GM19328 (cell line): ENCODE measurements around the gene ABHD14A.

Source experiments
- ATAC-seq: cut with Tn5 transposase; IDR thresholded peaks from one replicate; pipeline ENCODE4 v1.9.1; 2021; ENCODE audit warnings: mild to moderate bottlenecking, moderate library complexity; ENCODE audit not compliant: unreplicated experiment

ABHD14A gene

DNA sequence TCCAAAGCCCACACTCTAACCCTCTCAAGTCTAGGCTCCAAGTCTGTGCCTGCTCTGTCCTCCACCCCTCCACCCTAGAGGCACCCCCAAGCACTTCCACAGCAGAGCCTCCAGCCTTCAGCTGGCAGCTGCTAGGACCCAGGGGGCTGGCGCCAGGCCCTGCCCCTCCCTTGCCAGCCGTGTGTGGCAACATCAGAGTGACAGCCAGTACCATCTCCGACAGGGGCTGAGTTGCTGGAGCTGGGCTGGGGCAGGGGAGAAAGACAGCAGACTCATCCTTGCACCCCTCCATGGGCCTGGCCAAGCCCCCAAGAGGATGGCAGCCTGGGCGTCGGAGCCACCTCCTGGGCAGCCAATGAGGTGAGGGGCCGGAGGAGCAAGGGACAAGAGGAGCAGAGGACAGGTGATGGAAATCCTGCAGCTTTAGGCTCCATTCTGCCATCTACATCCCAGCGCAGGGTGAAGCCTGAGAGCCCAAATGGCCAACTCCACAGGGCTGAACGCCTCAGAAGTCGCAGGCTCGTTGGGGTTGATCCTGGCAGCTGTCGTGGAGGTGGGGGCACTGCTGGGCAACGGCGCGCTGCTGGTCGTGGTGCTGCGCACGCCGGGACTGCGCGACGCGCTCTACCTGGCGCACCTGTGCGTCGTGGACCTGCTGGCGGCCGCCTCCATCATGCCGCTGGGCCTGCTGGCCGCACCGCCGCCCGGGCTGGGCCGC, 19.5 kb upstream of the ABHD14A start, which contains the start of gene GPR62:
GPR62 (plus strand) TSS at position 207 of the 718 bp plus-strand sequence; CDS start at position 479, 272 bp downstream.
- no peak for ATAC-seq

DNA sequence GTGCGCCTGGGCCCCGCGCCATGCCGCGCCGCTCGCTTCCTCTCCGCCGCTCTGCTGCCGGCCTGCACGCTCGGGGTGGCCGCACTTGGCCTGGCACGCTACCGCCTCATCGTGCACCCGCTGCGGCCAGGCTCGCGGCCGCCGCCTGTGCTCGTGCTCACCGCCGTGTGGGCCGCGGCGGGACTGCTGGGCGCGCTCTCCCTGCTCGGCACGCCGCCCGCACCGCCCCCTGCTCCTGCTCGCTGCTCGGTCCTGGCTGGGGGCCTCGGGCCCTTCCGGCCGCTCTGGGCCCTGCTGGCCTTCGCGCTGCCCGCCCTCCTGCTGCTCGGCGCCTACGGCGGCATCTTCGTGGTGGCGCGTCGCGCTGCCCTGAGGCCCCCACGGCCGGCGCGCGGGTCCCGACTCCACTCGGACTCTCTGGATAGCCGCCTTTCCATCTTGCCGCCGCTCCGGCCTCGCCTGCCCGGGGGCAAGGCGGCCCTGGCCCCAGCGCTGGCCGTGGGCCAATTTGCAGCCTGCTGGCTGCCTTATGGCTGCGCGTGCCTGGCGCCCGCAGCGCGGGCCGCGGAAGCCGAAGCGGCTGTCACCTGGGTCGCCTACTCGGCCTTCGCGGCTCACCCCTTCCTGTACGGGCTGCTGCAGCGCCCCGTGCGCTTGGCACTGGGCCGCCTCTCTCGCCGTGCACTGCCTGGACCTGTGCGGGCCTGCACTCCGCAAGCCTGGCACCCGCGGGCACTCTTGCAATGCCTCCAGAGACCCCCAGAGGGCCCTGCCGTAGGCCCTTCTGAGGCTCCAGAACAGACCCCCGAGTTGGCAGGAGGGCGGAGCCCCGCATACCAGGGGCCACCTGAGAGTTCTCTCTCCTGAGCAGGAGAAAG, 18.7 kb upstream of the ABHD14A start:
- ATAC-seq = no peak

DNA sequence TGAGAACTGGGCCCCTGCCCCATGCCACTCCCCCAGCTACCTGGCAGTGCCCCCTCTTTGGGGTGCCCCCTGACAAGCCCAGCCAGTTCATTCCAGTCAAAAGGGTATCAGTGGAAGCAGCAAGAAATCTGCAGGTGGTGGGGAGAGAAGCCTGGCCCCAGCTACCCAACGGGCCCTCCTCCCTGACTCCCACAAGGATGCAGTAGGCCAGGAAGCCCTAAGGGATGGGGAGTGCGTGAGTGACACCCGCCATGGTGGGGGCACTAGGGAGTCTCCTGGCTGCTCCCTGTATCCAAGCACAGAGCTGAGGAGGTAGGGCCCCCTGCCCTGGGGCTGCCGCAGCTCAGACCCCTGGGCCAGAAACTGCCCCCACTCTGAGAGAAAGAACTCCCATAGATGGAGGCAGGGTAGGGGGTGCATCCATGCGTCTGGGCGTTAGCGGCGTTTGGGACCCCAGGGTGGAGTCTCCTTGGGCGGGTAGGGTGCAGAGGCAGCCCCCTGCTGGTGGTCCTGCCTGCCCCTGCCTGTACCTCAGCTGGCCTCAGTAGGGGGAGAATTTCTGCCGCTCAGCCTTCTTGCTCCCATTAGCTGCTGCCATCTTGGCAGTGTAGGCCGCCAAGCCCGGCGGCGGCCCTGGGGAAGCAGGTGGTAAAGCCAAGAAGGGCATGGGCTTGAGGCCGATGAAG, 17.2 kb upstream of the ABHD14A start:
- ATAC-seq = no peak

DNA sequence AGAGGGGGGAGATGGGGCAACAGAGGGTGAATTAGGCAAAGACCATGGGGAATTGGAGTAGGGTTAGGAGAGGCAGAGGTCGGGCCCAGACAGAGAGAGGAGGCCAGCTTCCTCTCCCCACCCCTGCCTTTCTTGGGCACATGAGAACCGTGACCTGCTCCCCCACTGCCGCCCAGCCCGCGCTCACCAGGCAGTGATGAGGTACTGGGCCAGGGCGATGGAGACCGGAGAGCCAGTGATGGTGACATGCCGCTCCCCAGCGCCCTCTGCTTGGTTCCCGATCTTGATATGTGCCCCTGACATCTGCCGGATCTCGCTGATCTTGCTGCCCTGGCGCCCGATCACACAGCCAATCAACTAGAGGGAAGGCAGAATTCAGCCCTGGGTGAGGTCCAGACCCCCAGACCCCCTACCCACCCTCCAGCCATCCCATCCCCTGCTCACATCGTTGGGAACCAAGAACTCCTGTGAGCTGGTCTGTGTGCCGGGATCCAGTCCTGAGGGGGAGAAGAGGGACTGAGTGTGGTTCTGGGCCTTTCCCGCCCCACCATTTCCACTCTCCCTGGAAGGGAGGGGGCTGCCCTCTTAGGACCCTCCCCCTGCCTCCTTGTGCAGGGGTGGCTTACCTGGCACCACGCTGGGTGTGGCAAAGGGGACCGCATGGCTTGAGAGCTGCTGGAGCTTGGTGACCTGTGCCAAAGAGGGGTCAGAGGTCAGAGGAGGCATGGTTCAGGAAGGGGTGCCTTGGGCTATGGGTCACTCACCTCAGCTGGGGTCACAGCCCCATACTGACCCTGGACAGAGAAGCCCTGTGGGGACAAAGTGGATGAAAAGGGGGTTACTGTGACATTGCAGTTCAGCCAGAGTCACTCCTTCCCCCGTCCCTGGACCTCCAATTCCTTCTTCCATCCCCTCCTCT, 16.0 kb upstream of the ABHD14A start:
- ATAC-seq = no peak

DNA sequence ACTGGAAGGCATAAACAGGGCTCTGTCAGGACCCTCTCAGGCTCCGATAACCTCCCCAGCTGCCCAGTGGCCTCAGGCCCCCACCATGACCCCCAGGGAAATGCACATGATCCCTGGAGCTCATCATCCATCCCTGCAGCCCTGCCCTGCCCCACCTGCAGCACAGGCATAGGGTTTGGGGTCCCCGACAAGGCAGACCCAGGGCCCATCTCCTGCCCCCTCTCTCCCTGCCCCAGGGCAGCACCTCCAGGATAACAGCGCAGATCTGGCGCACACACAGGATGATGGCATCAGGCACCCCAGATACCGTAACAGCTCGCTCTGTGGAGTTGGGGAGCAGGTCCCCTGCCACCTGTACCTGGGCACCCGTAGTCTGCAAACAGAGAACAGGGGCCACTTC, 15.2 kb upstream of the ABHD14A start:
- no peak for ATAC-seq

DNA sequence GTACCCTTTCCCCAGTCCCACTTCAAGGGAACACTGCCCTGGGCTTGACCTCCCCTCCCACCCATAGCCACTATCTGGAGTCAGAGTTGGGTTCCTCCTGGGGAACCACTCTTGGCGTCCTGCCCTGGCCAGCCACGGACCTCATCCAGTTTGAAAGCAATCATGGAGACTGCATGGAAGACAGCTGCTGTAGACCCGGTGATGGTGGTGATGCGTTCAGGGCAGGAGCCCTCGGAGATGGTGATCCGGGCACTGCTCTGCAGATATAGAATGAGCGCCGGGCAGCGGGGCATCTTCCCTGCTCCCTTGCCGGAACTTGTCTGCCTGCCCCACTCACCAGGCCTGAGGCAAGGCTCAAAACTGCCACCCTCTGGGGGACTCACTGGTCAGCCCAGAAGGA, 14.5 kb upstream of the ABHD14A start:
- no peak for ATAC-seq

DNA sequence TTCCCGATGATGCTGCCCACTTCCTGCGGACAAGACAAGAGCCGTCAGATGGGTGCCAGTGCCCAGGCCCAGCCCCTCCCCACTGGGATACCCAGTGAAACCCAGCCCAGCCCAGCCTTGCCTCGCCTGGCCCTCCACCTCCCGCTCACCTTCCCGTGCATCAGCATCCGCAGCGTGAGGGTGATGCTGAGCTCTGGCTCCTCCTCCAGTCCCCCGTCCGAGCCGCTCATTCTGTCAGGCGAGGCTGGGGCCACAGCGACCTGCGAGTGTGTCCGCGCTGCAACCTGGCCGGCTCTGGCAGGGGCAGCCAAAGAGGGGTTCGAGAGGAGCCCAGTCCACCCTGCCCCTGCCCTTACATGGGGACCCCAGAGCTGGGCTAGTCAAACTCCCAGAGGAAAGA, 13.9 kb upstream of the ABHD14A start:
- no peak for ATAC-seq

DNA sequence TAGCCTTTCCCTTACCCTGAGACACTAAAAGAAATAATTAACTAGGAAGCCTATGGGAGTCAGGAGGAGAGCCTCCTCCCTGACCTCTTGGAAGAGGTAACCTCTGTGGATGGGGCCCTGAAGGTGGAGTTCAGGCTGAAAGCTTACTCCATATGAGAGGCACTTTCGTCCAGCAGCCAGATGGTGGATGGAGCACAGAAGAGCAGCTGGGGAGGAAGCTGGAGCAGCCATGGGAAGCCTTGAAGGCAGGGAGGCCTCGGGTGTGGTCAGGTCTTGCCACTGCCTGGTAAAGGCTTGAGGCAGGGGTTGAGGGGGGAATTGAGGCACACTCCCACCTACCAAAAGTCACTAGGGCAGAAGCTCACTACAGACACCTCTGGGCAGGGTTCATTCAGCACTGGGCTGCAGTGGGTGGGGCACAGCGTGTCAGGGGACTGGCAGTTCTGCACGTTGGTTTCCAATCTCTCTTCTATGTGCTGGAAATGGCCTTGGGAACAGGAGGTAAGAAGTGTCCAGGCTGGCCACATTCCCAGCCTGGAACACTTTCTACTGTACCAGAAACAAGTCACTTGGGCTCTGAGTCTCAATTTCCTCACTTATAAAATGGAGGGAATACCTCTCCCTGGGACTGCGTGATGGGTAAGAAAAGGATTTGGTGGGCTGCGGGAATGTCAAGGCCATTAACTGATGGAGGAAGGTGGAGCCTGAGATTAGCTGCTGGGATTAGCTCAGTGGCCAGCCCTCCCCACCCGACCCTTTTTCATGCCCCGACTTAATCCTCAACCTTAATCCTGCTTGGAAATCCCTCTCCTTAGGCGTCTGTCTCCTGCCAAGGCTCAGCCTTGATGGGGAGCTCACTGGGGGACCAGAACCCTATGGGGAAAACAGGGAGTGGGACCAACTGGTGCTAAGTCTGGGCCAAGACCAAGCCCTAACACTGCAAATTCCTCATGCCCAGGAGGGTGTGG, 13.0 kb upstream of the ABHD14A start:
- no peak for ATAC-seq

DNA sequence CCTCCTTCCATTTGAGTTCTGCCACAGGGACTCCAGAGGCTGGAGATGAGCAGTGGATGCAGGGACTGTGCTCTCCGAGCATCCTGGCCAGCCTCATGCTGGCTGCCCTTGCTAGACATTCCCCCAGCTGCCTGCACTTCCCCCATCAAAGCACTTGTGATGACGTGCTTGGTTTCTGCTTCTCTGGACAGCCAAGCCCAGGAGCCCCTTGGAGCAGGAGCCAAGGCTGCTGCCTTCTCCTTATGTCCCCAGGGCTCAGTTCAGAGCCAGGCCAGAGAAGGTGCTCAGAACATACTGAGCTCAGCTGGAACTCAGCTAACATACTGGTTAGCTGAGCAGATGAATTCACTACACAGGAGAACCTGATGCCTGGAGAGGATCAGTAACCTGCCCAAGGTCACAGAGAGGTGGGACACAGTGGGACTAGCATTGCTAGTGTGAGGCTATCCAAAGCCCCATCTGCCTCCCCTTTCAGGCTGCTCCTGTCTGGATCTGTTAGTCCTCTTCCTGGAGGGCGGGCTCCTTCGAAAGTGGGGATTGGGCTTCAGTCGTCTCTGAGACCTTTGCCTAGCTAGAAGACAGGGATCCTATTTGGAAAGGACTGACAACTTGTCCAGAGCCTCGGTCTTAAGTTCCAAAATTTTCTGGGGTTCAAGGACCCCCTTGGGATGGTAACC, 11.9 kb upstream of the ABHD14A start:
- no peak for ATAC-seq

DNA sequence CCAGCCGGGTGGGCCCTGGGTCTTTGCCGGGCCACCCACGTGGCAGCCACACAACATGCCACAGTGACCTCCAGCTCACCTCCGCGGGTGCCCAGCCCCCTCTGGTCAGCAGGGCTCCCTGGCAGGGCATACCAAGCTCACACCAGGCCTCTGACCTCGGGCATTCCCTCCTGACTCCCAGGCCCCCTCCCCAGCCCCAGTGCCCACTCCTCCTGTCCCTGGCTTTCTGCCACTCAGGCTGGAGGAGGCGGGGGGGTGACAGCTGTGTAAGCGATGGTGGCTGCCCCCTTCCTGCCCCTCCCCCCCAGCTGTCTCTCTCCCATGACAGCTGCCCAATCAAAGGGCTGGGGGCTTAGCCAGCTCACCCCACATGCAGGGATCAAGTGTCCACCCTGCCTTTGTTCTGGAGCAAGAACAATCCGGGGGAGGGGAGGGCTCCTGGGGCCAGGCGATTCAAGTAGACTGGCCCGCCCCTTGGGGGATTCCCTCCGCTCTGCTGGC, 10.9 kb upstream of the ABHD14A start:
- ATAC-seq = no peak

DNA sequence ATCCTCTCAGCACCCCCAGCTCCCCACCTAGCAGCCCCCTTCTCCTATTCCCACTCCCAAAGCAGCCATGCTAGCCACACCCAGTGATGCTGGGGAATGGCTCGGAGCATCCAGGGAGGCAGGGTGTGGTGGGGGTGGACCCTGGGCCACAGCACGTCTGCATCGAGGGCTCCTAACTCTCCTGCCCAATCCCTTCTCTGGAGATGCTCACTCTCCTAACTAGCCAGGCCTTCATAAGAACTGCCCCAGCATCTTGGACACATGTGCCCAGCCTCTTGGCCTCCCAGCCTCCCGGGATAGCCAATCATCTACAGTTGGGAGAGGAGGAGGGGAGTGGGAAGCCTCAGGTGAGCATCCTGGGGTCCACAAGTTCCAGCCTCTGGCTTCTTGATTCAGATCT, 10.3 kb upstream of the ABHD14A start:
- no peak for ATAC-seq

DNA sequence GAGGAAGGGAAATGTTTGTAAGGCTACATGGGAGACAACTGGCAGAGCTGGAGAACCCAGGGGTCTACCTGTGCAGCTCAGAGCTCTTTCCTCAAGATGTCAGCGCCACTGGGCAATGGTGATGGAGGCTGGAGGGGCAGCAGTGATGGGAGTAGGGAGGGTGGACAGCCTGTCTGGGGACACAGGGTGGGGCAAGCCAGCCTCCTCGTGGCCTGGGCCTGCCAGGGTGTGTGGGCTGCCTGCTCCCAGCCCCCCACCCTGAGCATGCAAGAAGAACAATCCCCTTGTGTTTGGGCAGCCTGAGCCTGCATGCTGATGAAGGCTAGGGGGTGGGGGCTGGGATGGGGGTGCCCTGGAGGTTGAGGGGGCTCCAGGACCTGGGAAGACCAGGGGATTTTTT, 8.8 kb upstream of the ABHD14A start:
- no peak for ATAC-seq

DNA sequence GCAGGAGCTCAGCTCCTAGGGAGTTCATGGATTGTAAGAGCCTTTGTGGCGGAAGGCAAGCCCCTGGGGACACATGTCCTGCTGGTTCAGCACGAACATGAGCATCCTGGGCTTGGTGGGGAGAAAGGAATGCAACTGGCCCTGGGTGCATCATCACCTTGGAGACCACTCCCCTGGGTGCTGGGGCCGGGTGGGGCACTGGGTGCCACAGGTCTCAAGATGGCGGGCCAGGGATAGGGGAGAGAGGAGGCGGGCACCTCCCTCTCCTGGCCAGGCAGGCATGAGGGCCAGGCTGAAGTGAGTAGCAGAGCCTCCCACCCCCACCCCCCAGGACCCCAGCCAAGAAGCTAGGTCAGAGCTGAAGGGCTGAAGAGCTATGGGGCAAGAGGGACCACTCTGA, 8.4 kb upstream of the ABHD14A start:
- no peak for ATAC-seq

DNA sequence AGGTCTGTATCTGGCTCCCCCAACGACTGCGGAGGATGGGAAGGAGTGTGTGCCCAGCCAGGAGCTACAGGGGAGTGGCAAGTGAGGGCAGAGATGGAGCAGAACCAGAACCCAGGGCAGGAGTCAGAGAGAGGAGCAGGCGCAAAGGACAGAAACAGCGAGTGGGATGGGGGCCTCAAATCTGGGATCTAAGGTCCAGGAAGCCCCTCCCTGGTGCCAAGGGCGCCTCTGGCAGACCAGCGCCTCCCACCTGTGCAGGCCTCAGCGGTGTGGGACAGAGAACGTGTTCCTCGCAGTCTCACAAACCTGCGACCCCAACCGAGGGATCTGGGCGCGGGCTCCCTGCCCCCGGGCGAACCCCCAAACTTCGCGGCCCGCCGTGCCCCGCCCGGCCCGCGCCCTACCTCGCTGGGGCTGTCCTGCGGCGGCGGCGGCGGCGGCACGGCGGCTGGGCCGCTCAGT, 7.9 kb upstream of the ABHD14A start:
- ATAC-seq = no peak

DNA sequence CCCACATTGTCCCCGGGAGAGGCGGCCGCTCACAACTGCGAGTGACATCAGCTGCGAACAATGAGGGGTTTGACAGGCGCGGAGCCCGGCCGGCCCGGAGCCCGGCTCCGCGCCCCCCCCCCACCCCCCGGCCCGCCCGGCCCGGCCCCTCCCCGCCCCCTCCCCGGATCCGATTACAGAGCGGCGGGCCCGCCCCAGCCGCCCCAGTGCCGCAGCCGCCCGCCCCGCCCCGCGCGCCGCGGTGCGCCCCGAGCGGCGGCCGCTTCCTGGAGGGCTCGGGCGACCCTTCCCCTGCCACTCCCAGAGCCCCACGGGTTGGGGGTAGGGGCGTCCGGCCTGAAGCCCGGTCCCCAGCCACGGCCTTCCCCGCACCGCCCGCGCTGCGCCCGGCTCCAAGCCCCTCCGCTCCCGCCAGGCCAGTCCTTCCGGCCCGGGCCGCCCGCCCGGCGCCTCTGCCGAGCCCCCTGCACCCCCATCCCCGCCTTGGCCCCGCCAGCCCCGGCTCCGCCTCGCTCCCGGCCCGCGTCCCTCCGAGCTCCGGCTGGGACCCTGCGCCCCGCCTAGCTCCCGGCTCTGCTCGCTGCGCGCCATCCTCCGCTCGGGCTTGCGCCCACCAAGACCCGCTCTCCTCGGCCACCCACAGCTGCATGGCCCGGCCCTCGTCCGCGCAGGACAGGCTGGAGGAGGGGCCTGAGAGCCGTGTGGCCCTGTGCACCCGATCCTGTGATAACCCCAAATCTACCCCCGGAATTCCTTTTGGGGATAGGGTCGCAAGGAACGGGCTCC, 7.3 kb upstream of the ABHD14A start, which contains the start of gene PCBP4:
PCBP4 (minus strand) TSS at position 71 of the 786 bp plus-strand sequence. CDS start 6,214 bp downstream, outside the sequence.
- ATAC-seq = no peak

DNA sequence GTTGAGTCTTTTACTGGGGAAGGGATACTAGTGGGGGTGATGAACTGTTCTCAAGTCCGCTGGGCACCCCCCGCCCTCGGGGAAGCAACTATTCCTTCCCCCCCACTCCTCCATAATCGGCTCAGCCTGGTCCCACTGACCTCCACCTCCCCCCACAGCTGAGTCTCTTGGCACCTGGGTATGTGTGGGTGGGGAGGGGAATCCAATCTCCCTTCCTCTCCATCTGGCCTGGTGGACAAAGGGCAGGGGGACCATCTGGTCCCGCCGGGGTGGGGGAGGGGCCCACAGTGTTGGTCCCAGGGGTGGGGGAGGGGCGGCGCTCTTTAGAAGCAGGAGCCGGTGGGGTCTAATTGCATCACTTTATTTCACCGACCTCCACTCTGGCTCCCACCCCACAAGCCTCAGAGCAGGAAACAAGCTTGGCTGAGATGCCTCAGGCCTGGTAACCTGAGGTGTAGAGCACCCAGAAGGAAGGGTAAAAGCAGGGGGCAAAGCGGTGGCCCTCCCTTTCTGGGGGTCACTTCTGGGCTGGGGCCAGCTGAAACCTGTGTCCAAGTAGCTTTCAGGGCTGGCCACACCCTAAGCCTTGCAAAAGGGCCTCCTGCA, 6.6 kb upstream of the ABHD14A start:
- no peak for ATAC-seq
